Astrocyte of the spinal cord (primary cell): Measurements from ENCODE around the gene POC1A.

Experiments used
- DNase-seq: peaks from one replicate; pipeline ENCODE4 v3.0.0; 2011; ENCODE audit warnings: low read depth, low spot score
- H3K4me3 ChIP-seq: 2 replicates; pipeline ENCODE4 v1.5.1; 2011; ENCODE audit warnings: low read depth, mild to moderate bottlenecking, low read length, moderate library complexity
- CTCF ChIP-seq: IDR thresholded peaks from 2 replicates; pipeline ENCODE4 v1.5.1; 2012; ENCODE audit warnings: low read depth, mild to moderate bottlenecking, low read length, inconsistent platforms
- in situ Hi-C: cut with HindIII; loops from 2 replicates; pipeline ENCODE4 v1.10.0; 2017; ENCODE audit warnings: low sequenced_read_pairs

Gene POC1A

GRCh38 chr3:52120556-52121463, 33.4 kb downstream of the POC1A start:
- no peak overlapping the region for H3K4me3 ChIP-seq
- DNase-seq, result no peak
- no peak for TF ChIP-seq CTCF
- in situ Hi-C loops, result no loop called here

GRCh38 chr3:52119826-52120225, 34.4 kb downstream of the POC1A start:
- TF ChIP-seq CTCF, result no peak
- H3K4me3 ChIP-seq, result no peak overlapping the region
- in situ Hi-C loops, result no loop called here
- DNase-seq, result no peak

DNA sequence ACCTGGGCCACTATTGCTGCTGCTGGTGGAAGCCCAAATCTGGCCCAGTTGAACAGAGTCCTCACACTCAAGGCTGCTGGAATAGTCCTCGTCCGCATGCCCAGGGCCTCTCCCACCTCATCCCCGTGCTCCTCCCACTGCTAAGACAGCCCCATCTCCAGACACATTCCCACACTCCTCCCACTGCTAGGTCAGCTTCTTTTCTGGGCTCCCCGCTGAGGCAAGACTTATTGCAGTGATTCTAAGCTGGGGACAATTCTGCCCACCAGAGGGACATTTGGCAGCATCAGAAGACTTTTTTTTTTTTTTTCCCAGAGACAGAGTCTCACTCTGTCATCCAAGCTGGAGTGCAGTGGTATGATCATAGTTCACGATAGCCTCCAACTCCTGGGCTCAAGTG, 35.1 kb downstream of the POC1A start:
- TF ChIP-seq CTCF, result no peak
- DNase-seq, result no peak
- in situ Hi-C loops, result no loop called here

DNA sequence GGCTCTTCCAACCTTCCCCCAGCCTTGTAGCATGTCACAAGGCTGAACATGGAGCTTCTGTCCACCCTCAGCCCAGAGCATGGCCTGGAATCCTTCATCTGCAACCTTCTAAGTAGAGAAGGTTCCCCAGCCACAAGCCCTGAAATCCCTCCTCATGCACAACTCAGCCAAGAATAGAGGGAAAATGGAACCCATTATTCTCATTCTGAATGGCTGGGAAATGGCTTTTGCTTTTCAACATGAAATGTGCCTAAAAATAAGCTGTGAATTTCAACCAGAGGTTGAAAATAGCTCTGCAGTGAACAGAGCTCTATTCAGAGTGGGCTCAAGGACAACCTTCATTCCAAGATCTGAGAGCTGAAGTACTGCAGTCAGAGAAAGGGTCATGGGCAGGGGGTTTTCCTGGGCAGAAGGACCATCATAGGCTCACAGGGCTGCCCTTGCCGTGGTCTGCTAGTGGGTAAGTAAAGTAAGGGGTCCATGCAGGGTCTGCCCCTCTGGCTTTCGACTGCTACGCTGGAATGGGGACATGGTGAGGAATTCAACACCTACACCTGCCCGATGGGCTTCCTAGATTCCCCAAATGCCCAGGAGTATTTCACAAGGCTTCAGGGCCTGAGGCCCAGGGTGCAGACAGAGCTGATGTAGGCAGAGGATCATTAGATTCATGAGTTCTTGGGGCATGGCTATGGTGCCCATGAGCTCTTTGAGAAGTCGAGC, 35.9 kb downstream of the POC1A start:
- H3K4me3 ChIP-seq, result no peak overlapping the region
- TF ChIP-seq CTCF, result no peak
- in situ Hi-C loops, result no loop called here
- no peak for DNase-seq

More for the DNA sequence above, 35.1 kb downstream of the POC1A start:
- no peak overlapping the region for H3K4me3 ChIP-seq

- no peak for TF ChIP-seq CTCF
- H3K4me3 ChIP-seq, result no peak overlapping the region
- in situ Hi-C loops, result no loop called here
- DNase-seq, result no peak
These were observed 36.7 kb downstream of the POC1A start for GRCh38 chr3:52117537-52117936.

GRCh38 chr3:52112056-52112455, 42.2 kb downstream of the POC1A start:
- DNase-seq, result no peak
- H3K4me3 ChIP-seq, result no peak overlapping the region
- TF ChIP-seq CTCF, result no peak
- in situ Hi-C loops, result no loop called here
